HG02840 (cell line): Measurements from ENCODE around the gene KRTAP9-7.
"Not testable (repeated sequence)": the region's sequence is repeated elsewhere in the genome, so short reads cannot be mapped to it uniquely, and the experiment has no call there.

ENCODE experiments used
- ATAC-seq: cut with Tn5 transposase; IDR thresholded peaks from one replicate; pipeline ENCODE4 v1.9.1; 2021; ENCODE audit warnings: mild to moderate bottlenecking, moderate library complexity, moderate number of reproducible peaks; ENCODE audit not compliant: unreplicated experiment, low FRiP score

Gene KRTAP9-7

DNA sequence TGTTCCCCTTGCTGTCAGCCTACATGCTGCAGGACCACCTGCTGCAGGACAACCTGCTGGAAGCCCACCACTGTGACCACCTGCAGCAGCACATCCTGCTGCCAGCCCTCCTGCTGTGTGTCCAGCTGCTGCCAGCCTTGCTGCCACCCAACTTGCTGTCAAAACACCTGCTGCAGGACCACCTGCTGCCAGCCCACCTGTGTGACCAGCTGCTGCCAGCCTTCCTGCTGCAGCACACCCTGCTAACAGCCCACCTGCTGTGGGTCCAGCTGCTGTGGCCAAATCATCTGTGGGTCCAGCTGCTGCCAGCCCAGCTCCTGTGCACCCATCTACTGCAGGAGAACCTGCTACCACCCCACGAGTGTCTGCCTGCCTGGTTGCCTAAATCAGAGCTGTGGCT, 4.2 kb upstream of the KRTAP9-7 start:
- ATAC-seq = not testable (repeated sequence)

DNA sequence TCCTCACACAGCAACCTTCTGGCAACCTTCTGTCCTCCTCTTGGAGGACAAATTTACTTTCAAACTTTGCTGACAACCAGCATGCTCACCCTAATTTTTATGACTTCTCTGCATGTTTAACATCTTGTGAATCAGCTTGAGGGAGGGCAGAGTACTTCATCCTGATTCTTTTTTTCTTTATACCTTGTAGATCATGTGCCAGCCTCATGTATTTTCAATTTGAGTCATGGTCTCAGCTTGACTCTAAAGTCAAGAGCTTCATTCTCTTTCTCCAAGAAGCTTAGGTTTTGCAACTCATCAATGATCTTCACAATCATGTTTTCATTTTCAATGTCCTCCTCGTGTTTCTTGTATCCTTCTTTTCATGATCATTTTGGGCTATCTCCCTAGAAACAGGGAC, 3.6 kb upstream of the KRTAP9-7 start:
- ATAC-seq = no peak

- ATAC-seq = no peak
Observed at GRCh38 chr17:41278176-41278955, 2.9 kb downstream of the KRTAP9-7 start.

- ATAC-seq = no peak
Observed at GRCh38 chr17:41284043-41284442, 8.5 kb downstream of the KRTAP9-7 start.

- ATAC-seq = no peak
Observed at GRCh38 chr17:41284546-41284945, 9.0 kb downstream of the KRTAP9-7 start.

DNA sequence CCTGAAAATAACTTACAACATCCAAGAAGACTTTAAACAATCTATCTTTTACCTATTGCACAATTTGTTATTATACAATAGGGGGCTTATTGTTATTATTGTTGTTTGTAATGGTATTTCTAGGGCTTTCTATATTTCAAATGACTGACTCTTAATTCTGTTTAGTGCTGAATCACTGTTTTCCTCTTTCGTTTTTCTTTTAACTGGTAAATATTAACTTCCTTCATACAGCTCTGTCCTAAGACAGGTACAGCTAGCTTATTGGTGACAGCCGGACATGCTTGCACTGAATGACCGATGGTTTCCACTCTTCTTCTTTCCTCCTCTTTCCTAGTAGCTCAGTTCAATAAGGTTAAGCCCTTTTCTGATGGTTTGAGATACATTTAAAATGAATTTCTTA, 11.6 kb downstream of the KRTAP9-7 start:
- ATAC-seq = no peak

- ATAC-seq = no peak
Observed at GRCh38 chr17:41294016-41294415, 18.5 kb downstream of the KRTAP9-7 start.

- no peak for ATAC-seq
Observed at GRCh38 chr17:41296846-41297245, 21.3 kb downstream of the KRTAP9-7 start.

DNA sequence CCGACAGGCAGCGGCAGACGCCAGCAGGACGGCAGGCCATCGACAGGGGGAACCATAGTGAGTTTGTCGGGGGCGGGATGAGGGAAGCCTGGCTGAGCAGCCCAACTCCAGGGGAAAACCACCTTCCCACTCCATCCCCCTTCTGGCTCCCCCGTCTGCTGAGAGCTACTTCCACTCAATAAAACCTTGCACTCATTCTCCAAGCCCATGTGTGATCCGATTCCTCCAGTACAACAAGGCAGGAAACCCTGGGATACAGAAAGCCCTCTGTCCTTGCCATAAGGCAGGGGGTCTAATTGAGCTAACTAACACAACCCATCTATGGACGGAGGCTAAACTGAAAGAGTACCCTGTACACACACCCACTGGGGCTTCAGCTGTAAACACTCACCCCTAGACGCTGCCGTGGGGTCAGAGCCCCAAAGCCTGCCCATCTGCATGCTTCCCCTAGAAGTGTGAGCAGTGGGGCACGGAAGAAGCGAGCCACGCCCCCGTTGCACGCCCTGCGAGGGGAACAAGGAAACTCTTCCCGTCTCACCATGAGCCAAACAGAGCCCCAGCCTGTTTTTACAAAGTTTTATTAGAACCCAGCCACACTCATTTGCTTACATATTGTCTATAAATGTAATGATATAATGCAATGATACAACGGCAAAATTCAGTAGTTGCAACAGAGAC, 23.1 kb downstream of the KRTAP9-7 start:
- ATAC-seq = no peak

GRCh38 chr17:41301204-41301790, 25.8 kb downstream of the KRTAP9-7 start:
- no peak for ATAC-seq

DNA sequence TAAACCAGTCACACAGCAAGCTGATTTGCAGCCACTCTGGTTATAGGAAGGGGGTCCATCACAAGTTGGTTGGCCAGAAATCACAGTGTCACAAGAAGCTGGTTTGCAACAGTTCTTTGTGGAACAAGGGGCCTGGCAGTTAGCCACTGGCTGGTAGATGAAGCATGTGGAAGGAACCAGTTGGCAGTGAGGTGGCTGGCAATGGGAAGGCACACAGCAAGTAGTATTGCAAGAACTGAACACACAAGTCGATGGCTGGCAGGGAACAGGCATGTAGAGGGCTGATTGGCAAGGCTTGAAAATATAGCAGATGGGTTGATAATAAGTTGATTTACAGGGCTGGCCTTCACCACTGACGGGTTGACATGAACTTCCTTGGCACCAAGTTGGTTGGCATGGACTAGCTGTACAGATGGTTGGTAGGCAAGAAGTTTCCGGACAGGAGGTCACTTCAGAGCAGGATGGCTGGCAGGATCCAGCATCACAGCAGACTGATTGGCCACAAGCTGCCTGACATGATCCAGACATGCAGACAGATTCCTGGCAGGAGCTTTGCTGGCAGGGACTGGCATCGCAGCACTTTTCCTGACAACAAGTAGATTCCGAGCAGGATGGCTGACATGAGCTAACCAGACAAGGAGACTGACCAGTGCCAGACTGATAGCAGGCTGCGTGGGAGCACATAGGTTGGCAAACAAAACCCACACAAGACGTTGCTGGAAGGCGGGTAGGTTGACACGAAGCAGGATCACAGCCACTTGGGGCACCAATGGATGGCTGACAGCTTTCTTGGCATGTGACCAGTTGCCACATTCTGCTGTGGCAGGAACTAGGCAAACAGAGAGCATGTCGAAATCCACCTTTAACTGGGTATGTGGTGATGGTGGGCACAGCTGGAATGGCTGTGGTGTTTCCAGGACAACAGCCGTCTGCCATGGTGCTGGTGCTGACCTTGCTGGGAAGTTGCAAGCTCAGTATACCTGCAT, 26.7 kb downstream of the KRTAP9-7 start, which contains the start of gene KRTAP29-1:
TSS of gene KRTAP29-1 (minus strand) at position 936 of the 986 bp plus-strand sequence. CDS start at position 936, 0 bp downstream.
- ATAC-seq = no peak

DNA sequence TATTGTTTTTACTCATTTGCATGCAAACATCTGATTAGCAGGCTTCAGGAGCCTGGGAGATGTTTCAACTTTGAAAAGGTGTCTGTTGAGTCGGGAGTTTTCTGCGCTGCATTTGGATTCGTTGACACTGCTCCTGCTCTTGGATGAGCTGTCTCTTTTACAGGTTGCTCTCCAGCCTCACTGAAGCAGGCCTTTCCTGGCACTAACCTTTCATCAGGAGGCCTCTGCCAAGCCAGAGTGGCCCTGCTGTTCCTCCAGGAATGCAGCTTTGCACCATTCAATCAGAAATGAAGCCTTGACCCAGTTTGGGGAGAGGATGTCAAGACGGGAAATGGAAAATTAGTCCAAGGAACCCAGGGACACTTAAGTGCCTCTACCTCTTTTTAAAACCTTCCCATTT, 27.5 kb downstream of the KRTAP9-7 start:
- ATAC-seq = no peak

DNA sequence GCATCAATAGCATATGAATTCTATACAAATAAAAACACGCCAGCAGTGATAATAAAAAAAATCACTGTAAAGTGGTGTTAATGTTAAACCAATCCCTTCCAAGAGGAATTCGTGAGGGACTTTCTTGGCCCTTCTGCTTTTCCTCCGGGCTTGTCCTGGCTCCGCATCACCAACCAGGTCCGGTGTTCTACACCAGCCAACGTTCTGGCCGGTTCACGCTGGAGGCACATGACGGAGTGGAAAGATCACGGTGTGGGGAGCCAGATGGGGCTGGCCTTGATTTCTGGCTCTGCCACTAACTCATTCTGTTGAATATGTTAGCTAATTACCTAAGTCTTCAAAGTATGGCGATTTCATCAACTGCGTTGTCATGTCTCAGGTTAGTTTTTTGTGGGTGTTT, 28.6 kb downstream of the KRTAP9-7 start:
- no peak for ATAC-seq

DNA sequence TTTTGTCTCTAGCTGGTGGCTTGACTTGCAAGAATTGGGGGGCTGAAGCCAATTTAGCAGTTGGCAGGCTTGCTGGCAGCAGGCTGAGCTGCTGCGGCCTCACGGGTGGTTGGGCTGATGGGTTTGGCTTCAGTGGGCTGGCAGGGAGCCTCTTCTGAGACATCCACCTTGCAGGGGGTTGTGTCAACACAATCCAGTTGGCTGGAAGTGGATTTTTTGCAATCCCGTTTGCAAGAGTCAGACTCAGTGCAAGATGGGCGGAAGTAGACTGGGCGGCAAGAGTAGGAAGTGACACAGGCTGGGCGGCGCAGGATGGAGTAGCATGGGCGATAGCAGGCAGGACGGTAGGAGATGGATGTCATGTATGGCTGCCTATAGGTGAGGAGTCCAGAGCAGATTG, 32.1 kb downstream of the KRTAP9-7 start:
- no peak for ATAC-seq

DNA sequence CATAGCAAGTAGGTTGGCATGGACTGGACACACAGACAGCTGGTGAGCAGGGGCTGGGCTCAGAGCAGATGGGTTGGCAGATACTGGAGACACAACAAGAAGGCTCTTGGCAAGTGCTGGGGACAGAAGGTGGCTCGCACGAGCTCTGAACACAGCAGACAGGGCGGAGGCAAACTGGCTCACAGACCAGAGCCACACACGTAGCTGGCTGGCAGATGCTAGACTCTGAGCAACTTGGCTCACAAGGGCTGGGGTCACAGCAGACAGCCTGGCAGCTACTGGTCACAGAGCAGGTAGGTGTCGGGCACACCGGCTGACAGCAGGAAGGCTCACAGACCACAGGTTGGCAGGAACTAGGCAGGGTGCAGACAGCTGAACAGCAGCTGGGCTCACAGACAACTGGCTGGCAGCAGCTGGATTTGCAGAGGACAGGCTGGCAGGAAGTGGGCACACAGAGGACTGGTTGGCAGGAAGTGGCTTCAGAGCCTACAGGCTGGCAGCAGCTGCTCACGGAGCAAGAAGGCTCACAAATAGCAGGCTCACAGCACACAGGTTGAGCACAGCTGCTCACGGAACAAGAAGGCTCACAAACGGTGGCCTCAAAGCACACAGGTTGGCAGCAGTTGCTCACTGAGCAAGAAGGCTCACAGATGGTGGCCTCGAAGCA, 32.9 kb downstream of the KRTAP9-7 start:
- no peak for ATAC-seq

DNA sequence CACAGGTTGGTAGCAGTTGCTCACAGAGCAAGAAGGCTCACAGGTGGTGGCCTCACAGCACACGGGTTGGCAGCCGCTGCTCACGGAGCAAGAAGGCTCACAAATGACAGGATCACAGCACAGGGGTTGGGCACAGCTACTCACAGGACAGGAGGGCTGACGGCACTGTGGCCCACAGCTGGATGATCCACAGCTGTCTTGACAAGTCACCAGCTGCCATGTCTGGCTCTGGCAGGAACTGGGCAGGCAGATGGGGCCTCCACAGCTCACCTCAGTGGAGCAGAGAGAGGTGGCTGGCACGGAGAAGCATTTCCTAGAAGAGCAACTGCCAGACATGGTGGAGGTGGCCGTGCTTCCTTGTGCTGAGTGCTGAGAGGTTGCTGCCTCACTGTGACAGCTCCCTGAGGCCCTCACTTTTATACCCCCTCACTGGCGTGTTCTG, 33.4 kb downstream of the KRTAP9-7 start, which contains the start of gene KRTAP16-1:
TSS of gene KRTAP16-1 (minus strand) at position 392 of the 442 bp plus-strand sequence. CDS start at position 336, 56 bp downstream.
- ATAC-seq = no peak

- no peak for ATAC-seq
Observed at GRCh38 chr17:41311111-41311510, 35.6 kb downstream of the KRTAP9-7 start.

GRCh38 chr17:41315204-41315794, 39.8 kb downstream of the KRTAP9-7 start, which contains the start of gene KRTAP17-1:
Gene KRTAP17-1 (minus strand): TSS chr17:41315710. CDS start chr17:41315650, 60 bp downstream.
- ATAC-seq = no peak

DNA sequence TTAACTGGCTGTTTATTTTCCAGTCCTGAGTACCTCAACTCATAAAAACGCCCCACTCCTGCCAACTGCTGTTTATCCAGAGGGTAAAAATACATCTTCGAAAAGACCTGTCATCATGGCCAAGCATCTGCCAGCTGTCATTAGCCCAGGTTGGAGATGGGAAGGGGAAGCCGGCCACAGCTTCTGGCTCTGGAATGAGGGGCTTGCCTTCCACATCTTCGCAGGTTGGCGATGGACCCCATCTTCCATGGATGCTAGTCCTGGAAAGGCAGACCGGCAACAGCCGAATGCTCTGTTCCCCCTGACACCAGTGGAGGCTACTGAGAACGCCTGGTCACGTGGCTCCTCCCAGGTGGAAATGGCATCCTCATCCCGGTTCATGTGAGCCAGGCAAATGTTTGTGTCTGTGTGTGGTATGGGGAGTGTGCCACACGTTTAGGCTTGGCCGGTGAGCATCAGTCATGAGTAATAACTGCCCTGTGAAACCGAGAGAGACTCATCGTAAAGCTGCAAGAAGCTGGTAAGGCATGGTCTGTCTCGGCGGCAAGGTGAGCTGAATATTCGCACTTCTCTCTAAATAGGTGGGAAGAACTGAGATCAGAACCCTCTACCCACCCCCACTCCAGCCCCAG, 40.4 kb downstream of the KRTAP9-7 start:
- no peak for ATAC-seq
